Measurements from ENCODE around the gene FAM135A.
"Not testable (repeated sequence)": the region's sequence is repeated elsewhere in the genome, so short reads cannot be mapped to it uniquely, and the experiment has no call there.

The FAM135A gene

GRCh38 chr6:70549327-70549726, 136.0 kb downstream of the FAM135A start:
- no peak for DNase-seq

GRCh38 chr6:70551566-70551965, 138.3 kb downstream of the FAM135A start:
- no peak for DNase-seq

- DNase-seq: not testable (repeated sequence)
Measured at GRCh38 chr6:70552286-70552940, 139.1 kb downstream of the FAM135A start.

- no peak for DNase-seq
Measured at GRCh38 chr6:70552974-70553373, 139.7 kb downstream of the FAM135A start.

- no peak for DNase-seq
Measured at GRCh38 chr6:70557998-70558397, 144.7 kb downstream of the FAM135A start.

GRCh38 chr6:70562401-70562800, 149.1 kb downstream of the FAM135A start:
- DNase-seq: not testable (repeated sequence)

GRCh38 chr6:70563530-70563929, 150.2 kb downstream of the FAM135A start:
- DNase-seq: no peak

- DNase-seq: peak; percentile 77
Measured at GRCh38 chr6:70566751-70567382, 153.6 kb downstream of the FAM135A start, which contains the start of gene SDHAF4. TSS of gene SDHAF4 (plus strand) at chr6:70566930. CDS start at chr6:70566941, 11 bp downstream.

GRCh38 chr6:70574643-70575042, 161.3 kb downstream of the FAM135A start:
- DNase-seq: no peak

- no peak for DNase-seq
Measured at GRCh38 chr6:70575899-70576495, 162.7 kb downstream of the FAM135A start.

- DNase-seq: no peak
Measured at GRCh38 chr6:70586114-70586513, 172.8 kb downstream of the FAM135A start.

- DNase-seq: no peak
Measured at GRCh38 chr6:70590400-70590799, 177.1 kb downstream of the FAM135A start.

GRCh38 chr6:70592391-70593117, 179.2 kb downstream of the FAM135A start:
- DNase-seq: no peak

- no peak for DNase-seq
Measured at GRCh38 chr6:70593118-70593486, 179.8 kb downstream of the FAM135A start.

GRCh38 chr6:70599187-70599586, 185.9 kb downstream of the FAM135A start:
- no peak for DNase-seq

- no peak for DNase-seq
Measured at GRCh38 chr6:70601014-70601413, 187.7 kb downstream of the FAM135A start.

GRCh38 chr6:70604254-70604653, 190.9 kb downstream of the FAM135A start:
- no peak for DNase-seq

GRCh38 chr6:70607371-70607770, 194.1 kb downstream of the FAM135A start:
- not testable (repeated sequence) for DNase-seq

GRCh38 chr6:70609181-70609580, 195.9 kb downstream of the FAM135A start:
- not testable (repeated sequence) for DNase-seq
